Uterus (tissue), 4 donors: Measurements from ENCODE around the gene CHST13. TPM values are rescaled to one million over a fixed set of nuclear protein-coding genes. Genes with fewer than 3 reads are reported as not detected.

Experiments used
- DNase-seq, 2 donors: peaks; one replicate each; pipeline ENCODE4 v3.0.0-alpha.2; 2019 to 2020
- H3K27ac ChIP-seq, 2 donors: fragments of 200-600 bp; sonication (generic); 1 replicate in 1 of 2; 2 replicates in 1 of 2; pipeline ENCODE4 v1.5.1; 2016 to 2018
- H3K27me3 ChIP-seq, 2 donors: fragments of 200-600 bp; sonication (generic); one replicate each; pipeline ENCODE4 v1.5.1; 2018 to 2019; ENCODE audit warnings: control low read depth in 1 of 2
- H3K36me3 ChIP-seq, 2 donors: fragments of 200-600 bp; sonication (generic); one replicate each; pipeline ENCODE4 v1.5.1; 2019; ENCODE audit warnings: control low read depth in 1 of 2
- H3K4me1 ChIP-seq, 2 donors: fragments of 200-600 bp; sonication (generic); one replicate each; pipeline ENCODE4 v1.5.1; 2018 to 2019; ENCODE audit warnings: control low read depth in 1 of 2
- H3K4me3 ChIP-seq, 2 donors: fragments of 200-600 bp; sonication (generic); 1 replicate in 1 of 2; 2 replicates in 1 of 2; pipeline ENCODE4 v1.5.1; 2018 to 2019; ENCODE audit warnings: mild to moderate bottlenecking in 1 of 2
- H3K9me3 ChIP-seq, 2 donors: fragments of 200-600 bp; sonication (generic); one replicate each; pipeline ENCODE4 v1.5.1; 2019; ENCODE audit warnings: control low read depth in 1 of 2
- POLR2A ChIP-seq, 2 donors: fragments of 450-650 bp; IDR thresholded peaks; one replicate each; pipeline ENCODE4 v1.6.1; 2016; ENCODE audit warnings: antibody characterized with exemption in 2 of 2, mild to moderate bottlenecking in 1 of 2, moderate library complexity in 1 of 2
- intact Hi-C: fragments of 100-400 bp; cut with DNase I; formaldehyde crosslinking; loops from one replicate; pipeline ENCODE4 v1.15.1; 2023; ENCODE audit warnings: low total_unique reads
- total RNA-seq, 4 donors: library from RNA; depleted of rRNA in 3 of 4; stranded (reverse); fragments of >200 nt in 3 of 4; gene quantifications; one replicate each; pipeline versions ENCODE4 v1.1.0 to v1.2.4, GENCODE V29; 2014 to 2023
- TF ChIP-seq, protein P1 (sequence below), 4 experiments: fragments of 200-600 bp in 2 of 4; fragments of 450-650 bp in 2 of 4; sonication (generic) in 2 of 4; IDR thresholded peaks; one replicate each; pipeline ENCODE4 v1.5.1; 2016 to 2019; ENCODE audit warnings: antibody characterized with exemption in 4 of 4, mild to moderate bottlenecking in 2 of 4, moderate library complexity in 1 of 4
- donor health status: DM: yes; HTN: yes; CAD: no.

CHST13 gene
- total RNA-seq, 4 donors from 2014 or later, result 0.24 to 0.62 TPM; not detected in 2

GRCh38 chr3:126527006-126527405 is 3.1 kb downstream of the CHST13 start:
- Histone ChIP-seq H3K36me3 (no peaks in the 10 kb centered on the region), H3K27me3 (peaks cover 0 to 5% of the 10 kb centered on the region in 2 donors), H3K27ac (no peak overlapping the region), H3K4me1 (peaks cover 0 to 10% of the 10 kb centered on the region in 2 donors), H3K4me3 (no peak overlapping the region), H3K9me3 (no peaks in the 10 kb centered on the region)
- intact Hi-C loops, result no loop called here
- TF ChIP-seq, protein P1, sequence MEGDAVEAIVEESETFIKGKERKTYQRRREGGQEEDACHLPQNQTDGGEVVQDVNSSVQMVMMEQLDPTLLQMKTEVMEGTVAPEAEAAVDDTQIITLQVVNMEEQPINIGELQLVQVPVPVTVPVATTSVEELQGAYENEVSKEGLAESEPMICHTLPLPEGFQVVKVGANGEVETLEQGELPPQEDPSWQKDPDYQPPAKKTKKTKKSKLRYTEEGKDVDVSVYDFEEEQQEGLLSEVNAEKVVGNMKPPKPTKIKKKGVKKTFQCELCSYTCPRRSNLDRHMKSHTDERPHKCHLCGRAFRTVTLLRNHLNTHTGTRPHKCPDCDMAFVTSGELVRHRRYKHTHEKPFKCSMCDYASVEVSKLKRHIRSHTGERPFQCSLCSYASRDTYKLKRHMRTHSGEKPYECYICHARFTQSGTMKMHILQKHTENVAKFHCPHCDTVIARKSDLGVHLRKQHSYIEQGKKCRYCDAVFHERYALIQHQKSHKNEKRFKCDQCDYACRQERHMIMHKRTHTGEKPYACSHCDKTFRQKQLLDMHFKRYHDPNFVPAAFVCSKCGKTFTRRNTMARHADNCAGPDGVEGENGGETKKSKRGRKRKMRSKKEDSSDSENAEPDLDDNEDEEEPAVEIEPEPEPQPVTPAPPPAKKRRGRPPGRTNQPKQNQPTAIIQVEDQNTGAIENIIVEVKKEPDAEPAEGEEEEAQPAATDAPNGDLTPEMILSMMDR (IDR thresholded peaks at IDR 0.05), result no peak
- TF ChIP-seq POLR2A (IDR thresholded peaks at IDR 0.05), result no peak
- DNase-seq, result no peak

- intact Hi-C loops, result no loop called here
- Histone ChIP-seq H3K9me3 (no peaks in the 10 kb centered on the region), H3K4me1 (peaks cover 0 to 10% of the 10 kb centered on the region in 2 donors), H3K27ac (no peak overlapping the region), H3K4me3 (no peak overlapping the region), H3K27me3 (peaks cover 0 to 5% of the 10 kb centered on the region in 2 donors), H3K36me3 (no peaks in the 10 kb centered on the region)
- no peak for DNase-seq
- TF ChIP-seq, protein P1 (IDR thresholded peaks at IDR 0.05), result no peak
- no peak for TF ChIP-seq POLR2A (IDR thresholded peaks at IDR 0.05)
Measured at GRCh38 chr3:126527455-126528211, 3.7 kb downstream of the CHST13 start.

- no peak for DNase-seq
- Histone ChIP-seq H3K9me3 (no peaks in the 10 kb centered on the region), H3K36me3 (no peaks in the 10 kb centered on the region), H3K27me3 (peaks cover 0 to 5% of the 10 kb centered on the region in 2 donors), H3K27ac (no peak overlapping the region), H3K4me1 (peaks cover 0 to 10% of the 10 kb centered on the region in 2 donors), H3K4me3 (no peak overlapping the region)
- intact Hi-C loops, result no loop called here
- TF ChIP-seq, protein P1 (IDR thresholded peaks at IDR 0.05), result no peak
- TF ChIP-seq POLR2A (IDR thresholded peaks at IDR 0.05), result no peak
Measured at GRCh38 chr3:126528419-126528799, 4.5 kb downstream of the CHST13 start.

- H3K27me3 ChIP-seq, result peaks cover 0 to 5% of the 10 kb centered on the region in 2 donors
- H3K27ac ChIP-seq, result no peak overlapping the region
- no peaks in the 10 kb centered on the region for H3K36me3 ChIP-seq
- no peak overlapping the region for H3K4me3 ChIP-seq
- DNase-seq, result no peak
- H3K9me3 ChIP-seq, result no peaks in the 10 kb centered on the region
- H3K4me1 ChIP-seq, result peaks cover 0 to 8% of the 10 kb centered on the region in 2 donors
- intact Hi-C loops, result no loop called here
- TF ChIP-seq, protein P1 (IDR thresholded peaks at IDR 0.05), result no peak
- TF ChIP-seq POLR2A (IDR thresholded peaks at IDR 0.05), result no peak
Measured at GRCh38 chr3:126528800-126529541, 5.0 kb downstream of the CHST13 start.
